Stimulated activated CD8-positive, alpha-beta memory T cell treated with anti-CD3 and anti-CD28 coated beads, Interleukin-7, amount 100 ng/mL, for 48 hours (primary cell): ENCODE data around the gene AMOTL2.

Experiments used
- DNase-seq, 2 donors: peaks; one replicate each; pipeline ENCODE4 v3.0.0-alpha.2; 2020; ENCODE audit warnings: low read depth in 1 of 2; ENCODE audit errors: extremely low read depth in 1 of 2

AMOTL2 gene

GRCh38 chr3:134337071-134337482 lies 37.2 kb downstream of the AMOTL2 start:
- no peak for DNase-seq

- no peak for DNase-seq
Observed at GRCh38 chr3:134336587-134336986, 37.7 kb downstream of the AMOTL2 start.

- no peak for DNase-seq
Observed at GRCh38 chr3:134334901-134335280, 39.4 kb downstream of the AMOTL2 start.

GRCh38 chr3:134334231-134334900 lies 39.9 kb downstream of the AMOTL2 start:
- DNase-seq, result no peak

GRCh38 chr3:134333522-134334181 lies 40.6 kb downstream of the AMOTL2 start:
- no peak for DNase-seq

- no peak for DNase-seq
Observed at GRCh38 chr3:134332344-134332743, 41.9 kb downstream of the AMOTL2 start.

GRCh38 chr3:134331811-134332199 lies 42.4 kb downstream of the AMOTL2 start:
- DNase-seq, result no peak

- DNase-seq, result no peak
Observed at GRCh38 chr3:134330883-134331810, 43.1 kb downstream of the AMOTL2 start.

- no peak for DNase-seq
Observed at GRCh38 chr3:134328846-134329245, 45.4 kb downstream of the AMOTL2 start.

- DNase-seq, result no peak
Observed at GRCh38 chr3:134328147-134328591, 46.1 kb downstream of the AMOTL2 start.

- DNase-seq, result no peak
Observed at GRCh38 chr3:134327594-134327975, 46.7 kb downstream of the AMOTL2 start.

GRCh38 chr3:134326760-134327593 lies 47.3 kb downstream of the AMOTL2 start:
- DNase-seq, result no peak

GRCh38 chr3:134326126-134326525 lies 48.1 kb downstream of the AMOTL2 start:
- DNase-seq, result no peak

- no peak for DNase-seq
Observed at GRCh38 chr3:134325706-134326105, 48.5 kb downstream of the AMOTL2 start.

GRCh38 chr3:134325061-134325705 lies 49.1 kb downstream of the AMOTL2 start:
- no peak for DNase-seq

GRCh38 chr3:134323966-134324962 lies 50.0 kb downstream of the AMOTL2 start:
- no peak for DNase-seq

- no peak for DNase-seq
Observed at GRCh38 chr3:134322286-134322685, 52.0 kb downstream of the AMOTL2 start.

GRCh38 chr3:134320749-134321148 lies 53.5 kb downstream of the AMOTL2 start:
- no peak for DNase-seq

- DNase-seq, result no peak
Observed at GRCh38 chr3:134319931-134320330, 54.3 kb downstream of the AMOTL2 start.
